ENCODE data around the gene KCNJ18.
"Not testable (repeated sequence)": the region's sequence is repeated elsewhere in the genome, so short reads cannot be mapped to it uniquely, and the experiment has no call there.

- TF ChIP-seq ZNF446 (CRISPR knock-in tag; IDR thresholded peaks at IDR 0.05); ZNF441 (CRISPR knock-in tag; IDR thresholded peaks at IDR 0.05; ENCODE audit: borderline replicate concordance); CTCF (CRISPR knock-in tag; IDR thresholded peaks at IDR 0.05); SALL2 (CRISPR knock-in tag; IDR thresholded peaks at IDR 0.05); MEF2D (CRISPR knock-in tag; IDR thresholded peaks at IDR 0.05); RBFOX2 (IDR thresholded peaks at IDR 0.05; ENCODE audit: low read depth, low read length); ZKSCAN8 (CRISPR knock-in tag; IDR thresholded peaks at IDR 0.05; ENCODE audit: borderline replicate concordance); MTF1 (CRISPR knock-in tag; IDR thresholded peaks at IDR 0.05); HMGXB4 (CRISPR knock-in tag; IDR thresholded peaks at IDR 0.05; ENCODE audit: borderline replicate concordance in 1 of 2, low read depth in 1 of 2); ZFP1 (CRISPR knock-in tag; IDR thresholded peaks at IDR 0.05); SUZ12 (IDR thresholded peaks at IDR 0.05; ENCODE audit: low read depth, low read length): not testable (repeated sequence)
These were observed 5.2 kb downstream of the KCNJ18 start for GRCh38 chr17:21697508-21697860.

All from HepG2 (cell line).